GM12878 (cell line): ENCODE measurements around the gene TOM1L1. TPM values are rescaled to one million over a fixed set of nuclear protein-coding genes. Genes with fewer than 3 reads are reported as not detected.
A peak's percentile ranks its signal among the peaks of the same experiment; 100 is the strongest.

Source experiments
- ATAC-seq: fragments of 200-7000 bp; cut with Tn5 transposase; 3 replicates; pipeline ENCODE4 v1.9.1; 2020; ENCODE audit warnings: mild to moderate bottlenecking, moderate library complexity
- BruUV-seq: library from RNA; stranded (reverse); fragments of 400-500 nt; replicated peaks from 2 replicates; lab custom pipeline; 2021; lab: Mats Ljungman, UMichigan
- CTCF ChIA-PET: fragments of 300-600 bp; sonication (Branson Sonifier 250); formaldehyde crosslinking; extraction: SDS; loops from one replicate; lab custom pipeline; 2021; ENCODE audit warnings: inconsistent platforms; lab: Yijun Ruan, JAX
- POLR2A ChIA-PET: fragments of 350-600 bp; formaldehyde crosslinking; extraction: SDS; loops from one replicate; lab custom pipeline; 2021; ENCODE audit warnings: inconsistent platforms; lab: Charles Lee
- RAD21 ChIA-PET: fragments of 300-600 bp; sonication (Branson Sonifier 250); formaldehyde crosslinking; loops from one replicate; lab custom pipeline; 2023; ENCODE audit warnings: antibody characterized with exemption; ENCODE audit not compliant: unreplicated experiment; lab: Charles Lee
- SMC1A ChIA-PET: fragments of 300-600 bp; sonication (Branson Sonifier 250); formaldehyde crosslinking; loops from one replicate; lab custom pipeline; 2023; ENCODE audit not compliant: unreplicated experiment, uncharacterized antibody; lab: Charles Lee
- DNase-seq: peaks from one replicate; pipeline ENCODE4 v3.0.0-alpha.2; 2011; ENCODE audit warnings: low read depth, low spot score
- FAIRE-seq: peaks from 3 replicates; lab custom pipeline; 2011; peaks lifted over from hg19 to GRCh38; lab: Jason Lieb, UNC
- H2AFZ ChIP-seq: 2 replicates; pipeline ENCODE4 v1.6.0; 2011; ENCODE audit warnings: low read depth, low read length, control low read depth; ENCODE audit not compliant: control insufficient read depth
- H3K27ac ChIP-seq: 2 replicates; pipeline ENCODE4 v1.5.1; 2011; ENCODE audit warnings: control low read depth; ENCODE audit not compliant: control insufficient read depth, insufficient read depth
- H3K27me3 ChIP-seq, 2 experiments: replicated peaks in 1 of 2; 2 replicates each; pipeline versions ENCODE4 v1.6.0 to v1.6.1; 2011; ENCODE audit warnings: low read length in 1 of 2; ENCODE audit not compliant: control insufficient read depth in 2 of 2, insufficient read depth in 2 of 2
- H3K36me3 ChIP-seq, 2 experiments: 2 replicates each; pipeline ENCODE4 v1.5.1; 2011; ENCODE audit warnings: low read length in 1 of 2; ENCODE audit not compliant: control insufficient read depth in 2 of 2, insufficient read depth in 2 of 2
- H3K4me1 ChIP-seq: 2 replicates; pipeline ENCODE4 v1.6.1; 2011; ENCODE audit warnings: mild to moderate bottlenecking, low read length, moderate library complexity, mixed read lengths; ENCODE audit not compliant: control insufficient read depth, insufficient read depth
- H3K4me2 ChIP-seq: 2 replicates; pipeline ENCODE4 v1.6.0; 2011; ENCODE audit warnings: control low read depth; ENCODE audit not compliant: control insufficient read depth, insufficient read depth
- H3K4me3 ChIP-seq: fragments of 200-600 bp; sonication (generic); 2 replicates; pipeline ENCODE4 v1.5.1; 2016
- H3K79me2 ChIP-seq: 2 replicates; pipeline ENCODE4 v1.6.0; 2011; ENCODE audit warnings: low read length; ENCODE audit not compliant: control insufficient read depth, insufficient read depth
- H3K9ac ChIP-seq: 2 replicates; pipeline ENCODE4 v1.8.0; 2011; ENCODE audit warnings: low read length, control low read depth, mixed read lengths; ENCODE audit not compliant: control insufficient read depth, insufficient read depth
- H3K9me3 ChIP-seq: replicated peaks from 3 replicates; pipeline ENCODE4 v1.5.1; 2011; ENCODE audit warnings: mild to moderate bottlenecking, low read length; ENCODE audit not compliant: control insufficient read depth, insufficient read depth
- H4K20me1 ChIP-seq: 2 replicates; pipeline ENCODE4 v1.6.0; 2011; ENCODE audit not compliant: control insufficient read depth, insufficient read depth
- GATAD2B ChIP-seq: fragments of 450-650 bp; conservative IDR thresholded peaks from 2 replicates; pipeline ENCODE4 v1.6.1; 2017; ENCODE audit warnings: low read depth, mild to moderate bottlenecking, moderate library complexity
- MEF2B ChIP-seq: fragments of 450-650 bp; IDR thresholded peaks from 2 replicates; pipeline ENCODE4 v1.6.1; 2018; ENCODE audit warnings: mild to moderate bottlenecking, moderate library complexity; ENCODE audit not compliant: partially characterized antibody, poor library complexity, severe bottlenecking
- RB1 ChIP-seq: fragments of 450-650 bp; formaldehyde crosslinking; IDR thresholded peaks from 2 replicates; pipeline ENCODE4 v1.6.1; 2017; ENCODE audit warnings: mild to moderate bottlenecking, borderline replicate concordance
- SPI1 ChIP-seq: IDR thresholded peaks from 2 replicates; pipeline ENCODE4 v1.6.1; 2011; ENCODE audit warnings: low read depth, mild to moderate bottlenecking, low read length, moderate library complexity, borderline replicate concordance; ENCODE audit not compliant: insufficient read depth
- ZNF622 ChIP-seq: fragments of 450-650 bp; IDR thresholded peaks from 2 replicates; pipeline ENCODE4 v1.6.1; 2017; ENCODE audit warnings: mild to moderate bottlenecking, inconsistent platforms
- WGBS: methylation state at CpG from one replicate; pipeline ENCODE4 v1.1.6; 2016; ENCODE audit warnings: low lambda C conversion rate; ENCODE audit not compliant: insufficient replicate concordance, insufficient coverage; ENCODE audit errors: missing lambda C conversion rate; 5-methylcytosine and 5-hydroxymethylcytosine counted together
- in situ Hi-C: fragments of 300-500 bp; cut with MboI; formaldehyde crosslinking; loops from 9 replicates; pipeline ENCODE4 v1.14.3; 2018; ENCODE audit warnings: mixed read lengths
- intact Hi-C: fragments of 100-400 bp; cut with micrococcal nuclease; formaldehyde crosslinking; loops from one replicate; pipeline ENCODE4 v1.14.2; 2022; ENCODE audit not compliant: unreplicated experiment
- polyA plus RNA-seq, 11 experiments: library from polyadenylated mRNA; depleted of rRNA in 4 of 11; unstranded in 6 of 11; stranded (reverse) in 5 of 11; fragments of >200 nt; fragmentation: Nextera tagmentation in 4 of 11; fragmentation: Illumina TruSeq in 1 of 11; extraction: Ambion mirVana in 4 of 11; extraction: Trizol in 1 of 11; gene quantifications; 1 replicate in 1 of 11; 2 replicates in 10 of 11; pipeline versions ENCODE4 v1.2.1 to v1.2.3, GENCODE V29; 2011 to 2016; ENCODE audit warnings: inconsistent platforms in 2 of 11, missing spikeins in 2 of 11, low read depth in 1 of 11
- total RNA-seq, 4 experiments: library from RNA; depleted of rRNA in 3 of 4; stranded (reverse); fragments of >200 nt in 3 of 4; fragmentation: Illumina TruSeq in 1 of 4; extraction: Trizol in 1 of 4; gene quantifications; 2 replicates each; pipeline versions ENCODE4 v1.2.1 to v1.2.3, GENCODE V29; 2013 to 2021
- TF ChIP-seq, protein P1 (sequence below), 3 experiments: IDR thresholded peaks in 2 of 3; conservative IDR thresholded peaks in 1 of 3; 2 replicates each; pipeline ENCODE4 v1.5.1; 2011; ENCODE audit warnings: low read depth in 3 of 3, low read length in 3 of 3, mild to moderate bottlenecking in 3 of 3, control low read depth in 2 of 3, moderate library complexity in 2 of 3, inconsistent platforms in 1 of 3, mixed read lengths in 1 of 3; ENCODE audit not compliant: control insufficient read depth in 2 of 3, insufficient read depth in 1 of 3; ENCODE audit errors: extremely low read depth in 1 of 3
- TF ChIP-seq, protein P2 (sequence below): fragments of 150-350 bp; IDR thresholded peaks from 2 replicates; pipeline ENCODE4 v1.6.1; 2014; ENCODE audit warnings: mild to moderate bottlenecking, low read depth, low read length
- TF ChIP-seq, protein P3 (sequence below): IDR thresholded peaks from 2 replicates; pipeline ENCODE4 v1.6.1; 2012; ENCODE audit warnings: low read length, inconsistent platforms

The TOM1L1 gene
- total and polyA plus RNA-seq, 10 of the 15 experiments (the other 5 are each of a cell fraction or from before 2014, with no cell fraction given) = 1.9 to 8.8 (median 2.5) TPM

DNA sequence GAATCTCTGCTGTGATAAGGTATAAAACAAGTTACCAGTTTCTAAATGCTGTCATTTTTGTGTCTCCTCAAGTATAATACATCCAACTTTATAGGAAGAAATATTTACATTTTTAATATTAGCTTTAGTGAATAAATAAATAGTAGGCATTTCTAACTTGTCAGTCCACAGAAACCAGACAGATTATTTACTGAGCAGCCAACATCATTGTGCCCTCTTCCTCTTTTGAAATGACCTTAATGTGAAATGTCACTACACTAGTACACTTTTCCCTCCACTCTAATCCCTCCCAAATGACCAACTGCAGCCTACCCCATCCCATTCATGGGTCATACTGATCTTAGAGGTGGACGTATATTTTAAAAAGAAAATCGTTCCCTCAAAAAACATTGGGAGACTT, 77.1 kb downstream of the TOM1L1 start:
- H3K27ac ChIP-seq = no peak overlapping the region
- CTCF ChIA-PET = interaction anchor here (0.8 to 3.1 kb wide), 2 partner anchors 15 to 25 kb away, joined by 3 to 21 read pairs; no protein-coding TSS in a partner anchor
- no peaks in the 10 kb centered on the region for H3K27me3 ChIP-seq
- intact Hi-C loops = no loop called here
- no peak overlapping the region for H3K4me3 ChIP-seq
- in situ Hi-C loops = no loop called here
- DNase-seq (no peak), FAIRE-seq (no peak), ATAC-seq (no peak)
- no peak overlapping the region for H2AFZ ChIP-seq
- no peak overlapping the region for H3K4me2 ChIP-seq
- WGBS = 100% methylated on average over 2 of the region's 2 CpGs
- SMC1A ChIA-PET = no interaction called here
- H3K36me3 ChIP-seq = no peaks in the 10 kb centered on the region
- no peaks in the 10 kb centered on the region for H3K79me2 ChIP-seq
- no peaks in the 10 kb centered on the region for H4K20me1 ChIP-seq
- no peak overlapping the region for H3K9ac ChIP-seq
- peaks cover 12% of the 10 kb centered on the region for H3K4me1 ChIP-seq
- RAD21 ChIA-PET = no interaction called here
- POLR2A ChIA-PET = interaction anchor here (1.2 kb wide), 1 partner anchor 9 kb away, joined by 3 read pairs; the partner anchor contains the start of genes COX11 and STXBP4
- BruUV-seq = no TSS peak
- H3K9me3 ChIP-seq = peaks cover 3% of the 10 kb centered on the region; the same call in 2 of the 3 replicates
- TF ChIP-seq GATAD2B (no peak), SPI1 (peak; percentile 12; the same call in 1 of the 2 replicates)

DNA sequence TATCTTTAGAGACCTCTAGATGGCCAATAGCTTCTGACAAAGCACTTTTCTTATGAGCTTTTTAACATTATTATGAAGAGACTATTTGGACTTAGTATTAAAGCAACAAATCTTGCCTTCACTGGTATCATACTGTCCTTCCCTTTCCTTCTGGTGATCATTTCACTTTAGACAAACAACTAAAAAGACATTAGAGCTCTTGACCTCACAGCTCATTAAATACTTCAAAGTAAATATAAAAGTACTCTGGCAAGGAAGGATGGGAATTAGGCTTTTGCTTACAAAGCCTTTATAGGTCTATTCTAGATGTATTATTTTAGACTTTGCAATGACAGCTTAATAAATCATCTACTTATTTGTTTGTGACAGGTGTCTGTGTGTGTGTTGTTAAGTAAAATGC, 79.0 kb downstream of the TOM1L1 start:
- no TSS peak for BruUV-seq
- DNase-seq = no peak
- no peak for ATAC-seq
- FAIRE-seq = no peak
- in situ Hi-C loops (no loop called here), intact Hi-C loops (no loop called here)
- TF ChIP-seq, protein P1, sequence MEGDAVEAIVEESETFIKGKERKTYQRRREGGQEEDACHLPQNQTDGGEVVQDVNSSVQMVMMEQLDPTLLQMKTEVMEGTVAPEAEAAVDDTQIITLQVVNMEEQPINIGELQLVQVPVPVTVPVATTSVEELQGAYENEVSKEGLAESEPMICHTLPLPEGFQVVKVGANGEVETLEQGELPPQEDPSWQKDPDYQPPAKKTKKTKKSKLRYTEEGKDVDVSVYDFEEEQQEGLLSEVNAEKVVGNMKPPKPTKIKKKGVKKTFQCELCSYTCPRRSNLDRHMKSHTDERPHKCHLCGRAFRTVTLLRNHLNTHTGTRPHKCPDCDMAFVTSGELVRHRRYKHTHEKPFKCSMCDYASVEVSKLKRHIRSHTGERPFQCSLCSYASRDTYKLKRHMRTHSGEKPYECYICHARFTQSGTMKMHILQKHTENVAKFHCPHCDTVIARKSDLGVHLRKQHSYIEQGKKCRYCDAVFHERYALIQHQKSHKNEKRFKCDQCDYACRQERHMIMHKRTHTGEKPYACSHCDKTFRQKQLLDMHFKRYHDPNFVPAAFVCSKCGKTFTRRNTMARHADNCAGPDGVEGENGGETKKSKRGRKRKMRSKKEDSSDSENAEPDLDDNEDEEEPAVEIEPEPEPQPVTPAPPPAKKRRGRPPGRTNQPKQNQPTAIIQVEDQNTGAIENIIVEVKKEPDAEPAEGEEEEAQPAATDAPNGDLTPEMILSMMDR (IDR thresholded peaks at IDR 0.05 in 2 of 3, conservative IDR thresholded peaks at IDR 0.05 in 1 of 3; ENCODE audit: control insufficient read depth in 2 of 3, extremely low read depth in 1 of 3, insufficient read depth in 1 of 3, low read depth in 3 of 3, low read length in 3 of 3) = no peak
- no peak for TF ChIP-seq MEF2B
- no peak for TF ChIP-seq RB1
- TF ChIP-seq, protein P2, sequence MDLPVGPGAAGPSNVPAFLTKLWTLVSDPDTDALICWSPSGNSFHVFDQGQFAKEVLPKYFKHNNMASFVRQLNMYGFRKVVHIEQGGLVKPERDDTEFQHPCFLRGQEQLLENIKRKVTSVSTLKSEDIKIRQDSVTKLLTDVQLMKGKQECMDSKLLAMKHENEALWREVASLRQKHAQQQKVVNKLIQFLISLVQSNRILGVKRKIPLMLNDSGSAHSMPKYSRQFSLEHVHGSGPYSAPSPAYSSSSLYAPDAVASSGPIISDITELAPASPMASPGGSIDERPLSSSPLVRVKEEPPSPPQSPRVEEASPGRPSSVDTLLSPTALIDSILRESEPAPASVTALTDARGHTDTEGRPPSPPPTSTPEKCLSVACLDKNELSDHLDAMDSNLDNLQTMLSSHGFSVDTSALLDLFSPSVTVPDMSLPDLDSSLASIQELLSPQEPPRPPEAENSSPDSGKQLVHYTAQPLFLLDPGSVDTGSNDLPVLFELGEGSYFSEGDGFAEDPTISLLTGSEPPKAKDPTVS = no peak
- no peak for TF ChIP-seq ZNF622
- TF ChIP-seq, protein P3, sequence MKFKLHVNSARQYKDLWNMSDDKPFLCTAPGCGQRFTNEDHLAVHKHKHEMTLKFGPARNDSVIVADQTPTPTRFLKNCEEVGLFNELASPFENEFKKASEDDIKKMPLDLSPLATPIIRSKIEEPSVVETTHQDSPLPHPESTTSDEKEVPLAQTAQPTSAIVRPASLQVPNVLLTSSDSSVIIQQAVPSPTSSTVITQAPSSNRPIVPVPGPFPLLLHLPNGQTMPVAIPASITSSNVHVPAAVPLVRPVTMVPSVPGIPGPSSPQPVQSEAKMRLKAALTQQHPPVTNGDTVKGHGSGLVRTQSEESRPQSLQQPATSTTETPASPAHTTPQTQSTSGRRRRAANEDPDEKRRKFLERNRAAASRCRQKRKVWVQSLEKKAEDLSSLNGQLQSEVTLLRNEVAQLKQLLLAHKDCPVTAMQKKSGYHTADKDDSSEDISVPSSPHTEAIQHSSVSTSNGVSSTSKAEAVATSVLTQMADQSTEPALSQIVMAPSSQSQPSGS = no peak
- Histone ChIP-seq H3K4me3 (no peak overlapping the region), H3K36me3 (no peaks in the 10 kb centered on the region), H3K79me2 (no peaks in the 10 kb centered on the region), H3K4me1 (peaks cover 12% of the 10 kb centered on the region), H4K20me1 (no peaks in the 10 kb centered on the region), H3K9ac (no peak overlapping the region), H3K27me3 (no peaks in the 10 kb centered on the region), H3K4me2 (no peak overlapping the region), H3K9me3 (peaks cover 3% of the 10 kb centered on the region; the same call in 2 of the 3 replicates), H2AFZ (no peak overlapping the region), H3K27ac (no peak overlapping the region)
- ChIA-PET POLR2A (no interaction called here), RAD21 (interaction anchor here (0.6 kb wide), 1 partner anchor 1998 kb away, joined by 4 read pairs; the partner anchor contains the start of gene SCPEP1), CTCF (interaction anchor here (1.0 to 3.1 kb wide), 3 partner anchors 13 to 315 kb away, joined by 4 to 21 read pairs (median 5); no protein-coding TSS in a partner anchor), SMC1A (interaction anchor here (1.1 kb wide), 1 partner anchor 199 kb away, joined by 3 read pairs; no protein-coding TSS in a partner anchor)
